Esophagus squamous epithelium (tissue), 5 donors: ENCODE measurements around the gene PPP1R1A. TPM values are rescaled to one million over a fixed set of nuclear protein-coding genes. Genes with fewer than 3 reads are reported as not detected.

ENCODE experiments used
- DNase-seq: peaks from one replicate; lab custom pipeline; 2025; lab: John Stamatoyannopoulos, UW
- H3K27ac ChIP-seq, 4 donors: fragments of 200-600 bp; sonication (generic); one replicate each; pipeline ENCODE4 v1.5.1; 2016 to 2019; ENCODE audit warnings: mild to moderate bottlenecking in 1 of 4
- H3K27me3 ChIP-seq, 4 donors: fragments of 200-600 bp; sonication (generic); 1 replicate in 3 of 4; 2 replicates in 1 of 4; pipeline versions ENCODE4 v1.5.1 to v1.6.0; 2017 to 2021; ENCODE audit warnings: antibody characterized with exemption in 1 of 4
- H3K36me3 ChIP-seq, 3 donors: fragments of 200-600 bp; sonication (generic); one replicate each; pipeline ENCODE4 v1.5.1; 2016 to 2019
- H3K4me1 ChIP-seq, 3 donors: fragments of 200-600 bp; sonication (generic); one replicate each; pipeline ENCODE4 v1.5.1; 2017 to 2019
- H3K4me3 ChIP-seq, 4 donors: fragments of 200-600 bp; sonication (generic); 1 replicate in 3 of 4; 2 replicates in 1 of 4; pipeline ENCODE4 v1.5.1; 2016 to 2019; ENCODE audit warnings: mild to moderate bottlenecking in 2 of 4, moderate library complexity in 1 of 4
- H3K9me3 ChIP-seq, 3 donors: fragments of 200-600 bp; sonication (generic); one replicate each; pipeline ENCODE4 v1.5.1; 2016 to 2019
- POLR2A ChIP-seq, 4 donors: fragments of 450-650 bp; IDR thresholded peaks; one replicate each; pipeline ENCODE4 v1.6.1; 2017; ENCODE audit warnings: antibody characterized with exemption in 4 of 4, mild to moderate bottlenecking in 4 of 4, moderate library complexity in 3 of 4
- WGBS, 2 donors: methylation state at CpG; one replicate each; pipeline ENCODE4 v1.1.5; 2018; 5-methylcytosine and 5-hydroxymethylcytosine counted together
- intact Hi-C: fragments of 100-400 bp; cut with DNase I; formaldehyde crosslinking; loops from one replicate; pipeline ENCODE4 v1.15.0; 2022
- total RNA-seq, 4 donors: library from RNA; depleted of rRNA; stranded (reverse); fragments of >200 nt; gene quantifications; one replicate each; pipeline ENCODE4 v1.1.0, GENCODE V29; 2016
- TF ChIP-seq, protein P1 (sequence below), 6 experiments: fragments of 450-650 bp in 4 of 6; fragments of 200-600 bp in 2 of 6; sonication (generic) in 2 of 6; IDR thresholded peaks; one replicate each; pipeline ENCODE4 v1.5.1; 2016 to 2019; ENCODE audit warnings: antibody characterized with exemption in 6 of 6, mild to moderate bottlenecking in 4 of 6, moderate library complexity in 4 of 6
- donor health status: DM: yes; HTN: yes; CAD: no.

The PPP1R1A gene
- total RNA-seq, 4 donors from 2014 or later, result 0.15 to 1.9 (median 0.26) TPM; not detected in 1

DNA sequence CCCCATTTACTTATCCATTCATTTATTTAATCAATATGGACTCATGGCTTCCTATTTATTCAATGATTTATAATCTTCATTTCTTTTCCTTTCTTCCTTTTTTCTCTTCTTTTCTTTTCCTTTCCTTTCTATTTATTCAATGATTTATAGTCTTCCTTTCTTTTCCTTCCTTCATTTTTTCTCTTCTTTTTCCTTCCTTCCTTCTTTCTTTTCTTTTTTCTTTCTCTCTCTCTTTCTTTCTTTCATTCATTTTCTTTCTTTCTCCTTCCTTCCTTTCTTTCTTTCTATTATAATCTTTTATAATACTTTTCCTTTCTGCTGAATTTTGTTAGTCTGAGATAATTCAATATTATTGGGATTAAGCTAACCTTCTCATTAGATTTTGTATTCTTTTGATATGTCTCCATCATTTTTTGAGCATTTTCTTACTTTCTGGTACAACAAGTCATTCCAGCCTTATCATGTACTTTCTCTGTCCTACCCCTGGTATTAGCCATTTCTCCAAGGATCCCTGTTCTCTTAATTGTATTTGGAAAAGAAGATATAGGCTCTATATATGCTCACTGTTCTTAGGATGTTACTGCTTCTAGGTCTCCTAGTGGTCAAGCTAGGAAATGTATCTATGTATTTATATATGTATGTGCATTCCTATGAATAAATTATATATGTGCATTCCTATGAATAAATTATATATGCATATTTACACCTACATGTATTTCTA, 34.2 kb upstream of the PPP1R1A start:
- H3K27me3 ChIP-seq, result peaks cover 0 to 39% (median 0%) of the 10 kb centered on the region in 4 donors

DNA sequence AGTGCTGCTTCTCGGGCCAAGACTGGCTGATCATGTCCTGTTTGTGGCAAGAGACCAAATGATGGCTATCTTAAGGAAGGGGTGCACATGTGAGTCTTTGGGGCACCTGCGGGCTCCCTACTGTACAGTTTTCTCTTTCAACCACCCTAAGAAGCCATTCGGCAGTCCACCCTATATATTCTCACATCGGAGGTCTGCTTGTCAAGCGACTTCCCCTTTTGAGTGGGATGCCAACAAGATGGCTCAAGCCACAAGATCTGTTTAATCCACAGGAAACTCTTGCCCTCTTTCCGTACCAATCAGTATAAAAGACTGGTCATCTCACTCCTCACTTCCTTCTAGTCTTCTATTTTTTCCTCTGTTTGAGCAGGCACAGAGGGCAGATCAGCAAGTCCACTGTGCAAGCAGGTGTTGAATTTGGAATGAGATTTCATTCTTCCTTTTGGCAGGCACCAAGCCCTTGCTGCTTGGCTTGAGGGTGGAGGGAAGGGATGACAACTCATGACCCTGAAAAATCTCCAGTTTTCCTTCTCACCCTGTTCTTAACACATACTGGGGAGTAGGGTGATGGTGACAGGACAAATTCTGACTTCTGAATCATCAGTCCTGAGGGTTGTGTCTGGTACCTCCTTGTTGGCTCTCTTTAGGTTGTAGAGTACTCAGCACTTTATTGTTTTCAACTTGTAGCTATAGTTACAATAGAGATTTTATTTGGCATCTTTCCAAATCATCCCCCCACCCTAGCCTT, 28.6 kb upstream of the PPP1R1A start:
- H3K36me3 ChIP-seq, result no peaks in the 10 kb centered on the region
- intact Hi-C loops, result no loop called here
- H3K4me3 ChIP-seq, result no peak overlapping the region
- no peak for DNase-seq
- no peak overlapping the region for H3K27ac ChIP-seq
- no peaks in the 10 kb centered on the region for H3K9me3 ChIP-seq
- no peaks in the 10 kb centered on the region for H3K4me1 ChIP-seq
- TF ChIP-seq, protein P1, sequence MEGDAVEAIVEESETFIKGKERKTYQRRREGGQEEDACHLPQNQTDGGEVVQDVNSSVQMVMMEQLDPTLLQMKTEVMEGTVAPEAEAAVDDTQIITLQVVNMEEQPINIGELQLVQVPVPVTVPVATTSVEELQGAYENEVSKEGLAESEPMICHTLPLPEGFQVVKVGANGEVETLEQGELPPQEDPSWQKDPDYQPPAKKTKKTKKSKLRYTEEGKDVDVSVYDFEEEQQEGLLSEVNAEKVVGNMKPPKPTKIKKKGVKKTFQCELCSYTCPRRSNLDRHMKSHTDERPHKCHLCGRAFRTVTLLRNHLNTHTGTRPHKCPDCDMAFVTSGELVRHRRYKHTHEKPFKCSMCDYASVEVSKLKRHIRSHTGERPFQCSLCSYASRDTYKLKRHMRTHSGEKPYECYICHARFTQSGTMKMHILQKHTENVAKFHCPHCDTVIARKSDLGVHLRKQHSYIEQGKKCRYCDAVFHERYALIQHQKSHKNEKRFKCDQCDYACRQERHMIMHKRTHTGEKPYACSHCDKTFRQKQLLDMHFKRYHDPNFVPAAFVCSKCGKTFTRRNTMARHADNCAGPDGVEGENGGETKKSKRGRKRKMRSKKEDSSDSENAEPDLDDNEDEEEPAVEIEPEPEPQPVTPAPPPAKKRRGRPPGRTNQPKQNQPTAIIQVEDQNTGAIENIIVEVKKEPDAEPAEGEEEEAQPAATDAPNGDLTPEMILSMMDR (IDR thresholded peaks at IDR 0.05), result no peak
- 55 to 64% methylated on average over 6 of the region's 6 CpGs for WGBS, 2 donors
- H3K27me3 ChIP-seq, result peaks cover 0 to 29% (median 0%) of the 10 kb centered on the region in 4 donors

More for the DNA sequence above, 34.2 kb upstream of the PPP1R1A start:
- no peak for DNase-seq
- no peaks in the 10 kb centered on the region for H3K9me3 ChIP-seq
- H3K27ac ChIP-seq, result no peak overlapping the region
- H3K4me1 ChIP-seq, result no peaks in the 10 kb centered on the region
- intact Hi-C loops, result no loop called here
- no peaks in the 10 kb centered on the region for H3K36me3 ChIP-seq
- TF ChIP-seq, protein P1 (IDR thresholded peaks at IDR 0.05), result peak in 1 of 6 experiments; percentile 14
- no peak for TF ChIP-seq POLR2A (IDR thresholded peaks at IDR 0.05)
- no peak overlapping the region for H3K4me3 ChIP-seq

DNA sequence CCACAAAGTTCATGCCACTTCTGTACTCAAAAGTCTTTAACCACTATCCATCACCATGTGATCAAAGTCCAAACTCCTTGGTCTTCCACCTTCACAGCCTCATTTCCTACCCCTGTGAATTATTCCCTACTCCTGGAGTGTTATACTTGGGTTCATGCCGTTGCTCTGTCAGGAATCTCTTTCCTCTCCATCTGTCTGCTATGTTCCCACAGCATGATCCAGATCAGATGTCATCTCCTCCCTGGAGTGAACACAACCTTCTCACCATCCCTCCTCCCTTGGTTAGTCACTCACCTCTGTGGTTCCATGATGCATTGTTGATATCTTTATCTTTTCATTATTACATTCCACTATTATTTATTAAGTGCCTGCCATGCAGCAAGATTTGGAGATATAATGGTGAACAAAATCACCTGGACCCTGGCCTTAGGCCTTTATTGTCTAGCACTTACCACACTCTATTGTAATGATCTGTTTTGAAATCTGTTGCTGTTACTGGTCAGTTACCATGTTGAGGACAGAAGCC, 23.8 kb upstream of the PPP1R1A start:
- 37 to 86% methylated on average over 1 of the region's 1 CpG for WGBS, 2 donors
- no peaks in the 10 kb centered on the region for H3K4me1 ChIP-seq
- TF ChIP-seq, protein P1 (IDR thresholded peaks at IDR 0.05), result no peak
- no peak for TF ChIP-seq POLR2A (IDR thresholded peaks at IDR 0.05)
- no peak overlapping the region for H3K27ac ChIP-seq
- no peak overlapping the region for H3K4me3 ChIP-seq
- no peaks in the 10 kb centered on the region for H3K9me3 ChIP-seq
- peaks cover 0 to 47% (median 0%) of the 10 kb centered on the region in 4 donors for H3K27me3 ChIP-seq
- no peaks in the 10 kb centered on the region for H3K36me3 ChIP-seq
- intact Hi-C loops, result no loop called here
- no peak for DNase-seq

DNA sequence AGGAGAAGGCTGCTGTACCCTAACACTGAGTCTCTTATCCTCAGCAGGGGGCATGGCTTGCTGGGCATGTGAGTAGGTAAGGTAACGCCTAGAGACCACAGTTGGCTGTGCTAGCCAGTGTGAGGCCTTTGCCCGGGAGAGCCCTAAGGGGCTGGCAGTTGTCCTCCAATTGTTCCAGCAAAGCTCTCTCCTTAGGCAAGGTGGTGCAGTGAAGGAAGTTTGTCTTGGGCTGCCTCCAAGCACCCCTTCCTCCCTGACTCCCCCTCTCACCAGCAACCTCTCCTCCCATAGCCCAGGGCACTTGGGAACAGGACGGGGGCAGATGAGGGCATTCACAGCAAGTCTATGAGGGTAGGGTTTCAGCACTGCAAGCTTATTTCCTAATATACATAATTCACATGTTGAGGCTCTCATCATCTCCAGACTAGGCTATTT, 23.3 kb upstream of the PPP1R1A start:
- no peak for TF ChIP-seq POLR2A (IDR thresholded peaks at IDR 0.05)
- TF ChIP-seq, protein P1 (IDR thresholded peaks at IDR 0.05), result no peak
- Histone ChIP-seq H3K4me3 (no peak overlapping the region), H3K27ac (no peak overlapping the region), H3K27me3 (peaks cover 0 to 49% (median 0%) of the 10 kb centered on the region in 4 donors), H3K4me1 (no peaks in the 10 kb centered on the region), H3K9me3 (no peaks in the 10 kb centered on the region), H3K36me3 (no peaks in the 10 kb centered on the region)
- no peak for DNase-seq
- WGBS, 2 donors, result 43 to 55% methylated on average over 1 to 2 of the region's 3 CpGs
- intact Hi-C loops, result no loop called here

DNA sequence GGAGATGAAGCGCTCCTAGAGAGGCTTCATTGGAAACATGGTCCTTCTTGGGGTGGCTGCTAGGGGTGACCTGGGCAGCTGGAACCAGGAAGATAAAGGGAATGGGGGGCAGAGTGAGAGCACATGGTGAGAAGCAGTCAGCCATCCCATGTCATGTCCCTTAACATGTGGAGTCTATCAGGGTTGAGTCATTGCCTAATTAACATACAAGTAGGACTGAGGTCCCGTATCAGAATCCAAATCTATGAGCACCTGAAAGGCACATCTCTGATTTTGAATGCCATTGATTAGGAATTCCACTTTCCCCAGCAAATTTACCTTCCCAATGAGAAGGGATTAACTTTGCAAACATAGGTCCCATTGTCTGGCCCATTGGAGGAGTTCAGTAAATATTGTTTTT, 20.3 kb upstream of the PPP1R1A start:
- Histone ChIP-seq H3K27ac (no peak overlapping the region), H3K4me3 (no peak overlapping the region), H3K36me3 (no peaks in the 10 kb centered on the region), H3K27me3 (peaks cover 0 to 25% (median 0%) of the 10 kb centered on the region in 4 donors), H3K9me3 (no peaks in the 10 kb centered on the region), H3K4me1 (no peaks in the 10 kb centered on the region)
- 64 to 78% methylated on average over 2 of the region's 2 CpGs for WGBS, 2 donors
- no peak for TF ChIP-seq POLR2A (IDR thresholded peaks at IDR 0.05)
- TF ChIP-seq, protein P1 (IDR thresholded peaks at IDR 0.05), result no peak
- intact Hi-C loops, result no loop called here
- no peak for DNase-seq
